Uterus (tissue), 2 donors: ENCODE measurements around the gene FAM217B.

Source experiments
- CTCF ChIP-seq, 4 experiments: fragments of 200-600 bp in 2 of 4; fragments of 450-650 bp in 2 of 4; sonication (generic) in 2 of 4; IDR thresholded peaks; one replicate each; pipeline ENCODE4 v1.5.1; 2016 to 2019; ENCODE audit warnings: antibody characterized with exemption in 4 of 4, mild to moderate bottlenecking in 2 of 4, moderate library complexity in 1 of 4
- POLR2A ChIP-seq, 2 donors: fragments of 450-650 bp; IDR thresholded peaks; one replicate each; pipeline ENCODE4 v1.6.1; 2016; ENCODE audit warnings: antibody characterized with exemption in 2 of 2, mild to moderate bottlenecking in 1 of 2, moderate library complexity in 1 of 2

DNA sequence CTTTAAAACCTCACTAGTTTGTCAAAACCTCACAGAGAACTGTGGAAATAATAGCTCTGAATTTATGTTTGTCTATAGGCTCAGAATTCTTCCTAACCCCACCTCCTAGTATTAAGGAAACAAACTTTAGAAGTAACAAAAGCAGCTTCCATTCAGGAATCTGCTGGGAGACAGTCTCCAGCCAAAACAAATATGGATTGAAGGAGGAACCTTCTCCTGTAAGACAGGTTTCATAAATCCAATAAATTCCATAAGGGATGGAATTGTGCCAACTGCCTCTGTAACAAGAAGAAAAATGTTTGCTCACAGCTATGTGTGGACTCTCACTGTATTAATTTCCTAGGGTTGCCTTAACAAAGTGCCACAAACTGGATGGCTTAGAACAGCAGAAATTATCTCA, 14.3 kb upstream of the FAM217B start:
- TF ChIP-seq CTCF (IDR thresholded peaks at IDR 0.05) (no peak), POLR2A (IDR thresholded peaks at IDR 0.05) (no peak)
